GM18873 (cell line): ENCODE measurements around the gene NCOR1.

ENCODE experiments used
- ATAC-seq: cut with Tn5 transposase; IDR thresholded peaks from one replicate; pipeline ENCODE4 v1.9.1; 2021; ENCODE audit warnings: mild to moderate bottlenecking, moderate library complexity, moderate number of reproducible peaks; ENCODE audit not compliant: unreplicated experiment, low FRiP score

Gene NCOR1

GRCh38 chr17:15998031-15998562 lies 217.2 kb downstream of the NCOR1 start:
- ATAC-seq: no peak

- no peak for ATAC-seq
Measured at GRCh38 chr17:15996322-15996721, 219.0 kb downstream of the NCOR1 start.

GRCh38 chr17:15981646-15982580 lies 233.4 kb downstream of the NCOR1 start:
- ATAC-seq: no peak

GRCh38 chr17:15981208-15981607 lies 234.1 kb downstream of the NCOR1 start:
- peak; percentile 58 for ATAC-seq
